Measurements from ENCODE around the gene MOB1B.
A peak's percentile ranks its signal among the peaks of the same experiment; 100 is the strongest.
"Not testable (repeated sequence)": the region's sequence is repeated elsewhere in the genome, so short reads cannot be mapped to it uniquely, and the experiment has no call there.

MOB1B gene

GRCh38 chr4:70901984-70902576, at the start of gene MOB1B:
TSS of gene MOB1B (plus strand) at chr4:70902369. CDS start at chr4:70902537, 168 bp downstream.
- DNase-seq (ENCODE audit: low read depth in 2 of 2) = peak; percentile 61 to 65

GRCh38 chr4:70855464-70855863, 46.7 kb upstream of the MOB1B start:
- no peak for DNase-seq (ENCODE audit: low read depth in 2 of 2)

- no peak for DNase-seq (ENCODE audit: low read depth in 2 of 2)
Measured at GRCh38 chr4:70858454-70858853, 43.7 kb upstream of the MOB1B start.

- DNase-seq (ENCODE audit: low read depth in 2 of 2) = no peak
Measured at GRCh38 chr4:70859066-70859465, 43.1 kb upstream of the MOB1B start.

GRCh38 chr4:70863099-70863790, 38.9 kb upstream of the MOB1B start:
- no peak for DNase-seq (ENCODE audit: low read depth in 2 of 2)

GRCh38 chr4:70868778-70869177, 33.4 kb upstream of the MOB1B start:
- no peak for DNase-seq (ENCODE audit: low read depth in 2 of 2)

- no peak for DNase-seq (ENCODE audit: low read depth in 2 of 2)
Measured at GRCh38 chr4:70873216-70873615, 29.0 kb upstream of the MOB1B start.

GRCh38 chr4:70874268-70875156, 27.7 kb upstream of the MOB1B start:
- DNase-seq (ENCODE audit: low read depth in 2 of 2) = no peak

GRCh38 chr4:70877556-70877955, 24.6 kb upstream of the MOB1B start:
- DNase-seq (ENCODE audit: low read depth in 2 of 2) = no peak

GRCh38 chr4:70880739-70881138, 21.4 kb upstream of the MOB1B start:
- DNase-seq (ENCODE audit: low read depth in 2 of 2) = no peak

GRCh38 chr4:70885174-70885573, 17.0 kb upstream of the MOB1B start:
- no peak for DNase-seq (ENCODE audit: low read depth in 2 of 2)

GRCh38 chr4:70892086-70892769, 9.9 kb upstream of the MOB1B start:
- DNase-seq (ENCODE audit: low read depth in 2 of 2) = no peak

- DNase-seq (ENCODE audit: low read depth in 2 of 2) = no peak
Measured at GRCh38 chr4:70893790-70894189, 8.4 kb upstream of the MOB1B start.

GRCh38 chr4:70895405-70895804, 6.8 kb upstream of the MOB1B start:
- no peak for DNase-seq (ENCODE audit: low read depth in 2 of 2)

GRCh38 chr4:70895811-70896491, 6.2 kb upstream of the MOB1B start:
- no peak for DNase-seq (ENCODE audit: low read depth in 2 of 2)

- not testable (repeated sequence) for DNase-seq (ENCODE audit: low read depth in 2 of 2)
Measured at GRCh38 chr4:70898581-70898980, 3.6 kb upstream of the MOB1B start.

GRCh38 chr4:70901607-70901983, 574 bp upstream of the MOB1B start:
- DNase-seq (ENCODE audit: low read depth in 2 of 2) = no peak

- no peak for DNase-seq (ENCODE audit: low read depth in 2 of 2)
Measured at GRCh38 chr4:70902577-70903290, 565 bp downstream of the MOB1B start.

GRCh38 chr4:70903291-70903603, 1.1 kb downstream of the MOB1B start:
- DNase-seq (ENCODE audit: low read depth in 2 of 2) = no peak

- no peak for DNase-seq (ENCODE audit: low read depth in 2 of 2)
Measured at GRCh38 chr4:70908993-70909556, 6.9 kb downstream of the MOB1B start.

GRCh38 chr4:70914000-70914399, 11.8 kb downstream of the MOB1B start:
- no peak for DNase-seq (ENCODE audit: low read depth in 2 of 2)

All from stimulated activated CD4-positive, alpha-beta T cell treated with anti-CD3 and anti-CD28 coated beads, Interleukin-1b, Interleukin-23, amount 100 ng/mL, for 1 hour (primary cell).